Body of pancreas (tissue), 4 donors: ENCODE results near the gene PARP1. TPM values are rescaled to one million over a fixed set of nuclear protein-coding genes. Genes with fewer than 3 reads are reported as not detected.

Source experiments
- ATAC-seq: fragments of 150-250 bp; one replicate; pipeline ENCODE4 v1.9.1; 2016
- DNase-seq, 4 donors: peaks; one replicate each; pipeline ENCODE4 v3.0.0-alpha.2; 2019
- H3K27ac ChIP-seq, 4 donors: fragments of 200-600 bp; sonication (generic); 1 replicate in 3 of 4; 2 replicates in 1 of 4; pipeline versions ENCODE4 v1.5.1 to v1.6.1; 2016 to 2019; ENCODE audit warnings: mild to moderate bottlenecking in 1 of 4, mixed read lengths in 1 of 4, moderate library complexity in 1 of 4
- H3K27me3 ChIP-seq, 2 donors: fragments of 200-600 bp; sonication (generic); one replicate each; pipeline ENCODE4 v1.6.0; 2016; ENCODE audit warnings: mild to moderate bottlenecking in 1 of 2
- H3K36me3 ChIP-seq, 2 donors: fragments of 200-600 bp; sonication (generic); replicated peaks in 1 of 2; 2 replicates each; pipeline ENCODE4 v1.5.1; 2016; ENCODE audit warnings: low read depth in 2 of 2; ENCODE audit not compliant: insufficient read depth in 1 of 2
- H3K4me1 ChIP-seq: fragments of 200-600 bp; sonication (generic); one replicate; pipeline ENCODE4 v1.6.0; 2016
- H3K4me3 ChIP-seq, 2 donors: fragments of 200-600 bp; sonication (generic); 1 replicate in 1 of 2; 2 replicates in 1 of 2; pipeline ENCODE4 v1.5.1; 2016 to 2019
- H3K9me3 ChIP-seq, 3 donors: fragments of 200-600 bp; sonication (generic); 1 replicate in 2 of 3; 2 replicates in 1 of 3; pipeline ENCODE4 v1.5.1; 2016
- CTCF ChIP-seq, 7 experiments: fragments of 450-650 bp in 4 of 7; fragments of 200-600 bp in 3 of 7; sonication (generic) in 3 of 7; IDR thresholded peaks; one replicate each; pipeline ENCODE4 v1.5.1; 2016 to 2019; ENCODE audit warnings: antibody characterized with exemption in 7 of 7
- POLR2A ChIP-seq, 3 donors: fragments of 450-650 bp; IDR thresholded peaks; one replicate each; pipeline ENCODE4 v1.6.1; 2016; ENCODE audit warnings: antibody characterized with exemption in 3 of 3, mild to moderate bottlenecking in 2 of 3
- WGBS, 2 donors: methylation state at CpG; one replicate each; pipeline ENCODE4 v1.1.5; 2017; 5-methylcytosine and 5-hydroxymethylcytosine counted together
- intact Hi-C: fragments of 100-400 bp; cut with DNase I; formaldehyde crosslinking; loops from one replicate; pipeline ENCODE4 v1.15.1; 2023
- total RNA-seq, 2 donors: library from RNA; depleted of rRNA; stranded (reverse); fragments of >200 nt; gene quantifications; one replicate each; pipeline ENCODE4 v1.1.0, GENCODE V29; 2016

Gene PARP1
- total RNA-seq, 2 donors from 2014 or later, result 56.3 to 72.8 TPM

- Histone ChIP-seq H3K36me3 (no peaks in the 10 kb centered on the region), H3K27ac (no peak overlapping the region), H3K27me3 (no peaks in the 10 kb centered on the region), H3K4me3 (no peak overlapping the region), H3K4me1 (peaks cover 11% of the 10 kb centered on the region), H3K9me3 (no peaks in the 10 kb centered on the region)
- no peak for TF ChIP-seq POLR2A (IDR thresholded peaks at IDR 0.05)
- no peak for TF ChIP-seq CTCF (IDR thresholded peaks at IDR 0.05)
- intact Hi-C loops, result no loop called here
- DNase-seq, result no peak
- ATAC-seq, result no peak
Observed at GRCh38 chr1:226314055-226314454, 93.8 kb downstream of the PARP1 start.

- DNase-seq, result no peak
- intact Hi-C loops, result no loop called here
- 83 to 88% methylated on average over 2 of the region's 2 CpGs for WGBS, 2 donors
- H3K36me3 ChIP-seq, result no peaks in the 10 kb centered on the region
- ATAC-seq, result no peak
- no peaks in the 10 kb centered on the region for H3K9me3 ChIP-seq
- H3K27me3 ChIP-seq, result no peaks in the 10 kb centered on the region
- H3K27ac ChIP-seq, result no peak overlapping the region
- peaks cover 19% of the 10 kb centered on the region for H3K4me1 ChIP-seq
- no peak overlapping the region for H3K4me3 ChIP-seq
- TF ChIP-seq CTCF (IDR thresholded peaks at IDR 0.05) (no peak), POLR2A (IDR thresholded peaks at IDR 0.05) (no peak)
Observed at GRCh38 chr1:226312065-226312464, 95.8 kb downstream of the PARP1 start.

- no peaks in the 10 kb centered on the region for H3K36me3 ChIP-seq
- H3K4me1 ChIP-seq, result peaks cover 19% of the 10 kb centered on the region
- intact Hi-C loops, result no loop called here
- DNase-seq (no peak), ATAC-seq (no peak)
- no peaks in the 10 kb centered on the region for H3K27me3 ChIP-seq
- TF ChIP-seq POLR2A (IDR thresholded peaks at IDR 0.05), result no peak
- TF ChIP-seq CTCF (IDR thresholded peaks at IDR 0.05), result no peak
- H3K27ac ChIP-seq, result no peak overlapping the region
- no peaks in the 10 kb centered on the region for H3K9me3 ChIP-seq
- H3K4me3 ChIP-seq, result no peak overlapping the region
- 88 to 90% methylated on average over 7 of the region's 7 CpGs for WGBS, 2 donors
Observed at GRCh38 chr1:226311376-226311775, 96.5 kb downstream of the PARP1 start.

Other genes starting within 250 kb of the PARP1 start
- gene ACBD3, start 221.4 kb downstream of the PARP1 start, total RNA-seq, result 10 to 100 TPM; 27.0 to 34.3 TPM
- gene MIXL1, start 184.4 kb downstream of the PARP1 start, total RNA-seq, result not detected
- gene LIN9, start 98.9 kb downstream of the PARP1 start, total RNA-seq, result 1 to 10 TPM in 1 of 2 donors, under 1 TPM in 1; 0.52 to 2.3 TPM
- gene STUM, start 140.7 kb upstream of the PARP1 start, total RNA-seq, result 1 to 10 TPM; 1.3 to 1.6 TPM